GM19328 (cell line): ENCODE measurements around the gene ZG16.

Experiments used
- ATAC-seq: cut with Tn5 transposase; IDR thresholded peaks from one replicate; pipeline ENCODE4 v1.9.1; 2021; ENCODE audit warnings: mild to moderate bottlenecking, moderate library complexity; ENCODE audit not compliant: unreplicated experiment

ZG16 gene

DNA sequence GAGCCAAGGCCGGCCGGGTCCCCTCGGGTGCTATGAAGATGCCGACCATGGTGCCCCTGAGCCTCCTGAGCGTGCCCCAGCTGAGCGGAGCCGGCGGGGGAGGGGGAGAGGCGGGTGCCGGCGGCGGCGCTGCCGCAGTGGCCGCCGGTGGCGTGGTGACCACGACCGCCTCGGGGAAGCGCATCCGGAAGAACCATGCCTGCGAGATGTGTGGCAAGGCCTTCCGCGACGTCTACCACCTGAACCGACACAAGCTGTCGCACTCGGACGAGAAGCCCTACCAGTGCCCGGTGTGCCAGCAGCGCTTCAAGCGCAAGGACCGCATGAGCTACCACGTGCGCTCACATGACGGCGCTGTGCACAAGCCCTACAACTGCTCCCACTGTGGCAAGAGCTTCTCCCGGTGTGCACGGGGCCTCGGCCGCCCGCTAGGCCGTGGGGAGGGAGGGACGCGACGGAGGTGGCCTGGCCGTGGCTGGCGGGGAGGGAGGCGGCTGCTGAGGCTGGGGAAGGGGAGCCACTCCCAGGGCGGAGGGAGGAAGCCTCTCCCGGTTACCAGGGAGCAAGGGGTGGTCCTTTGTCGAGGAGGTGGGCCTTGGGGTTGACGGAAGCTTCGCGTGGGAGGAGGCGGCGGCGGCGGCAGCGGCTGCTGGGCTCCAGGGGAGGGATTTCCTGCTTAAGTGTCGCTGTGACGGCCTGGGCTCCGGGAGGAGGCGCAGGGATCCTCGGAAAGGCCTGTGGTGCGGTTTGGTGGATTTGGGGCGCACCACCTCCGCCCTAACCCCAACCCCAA lies 29.6 kb downstream of the ZG16 start:
- no peak for ATAC-seq

GRCh38 chr16:29808219-29808900 lies 30.3 kb downstream of the ZG16 start:
- ATAC-seq = no peak

GRCh38 chr16:29809031-29809747 lies 31.1 kb downstream of the ZG16 start:
- no peak for ATAC-seq

- no peak for ATAC-seq
Measured at GRCh38 chr16:29809850-29810698, 32.0 kb downstream of the ZG16 start.

- ATAC-seq = no peak
Measured at GRCh38 chr16:29810699-29811169, 32.7 kb downstream of the ZG16 start.

GRCh38 chr16:29811170-29811895 lies 33.3 kb downstream of the ZG16 start:
- no peak for ATAC-seq

- no peak for ATAC-seq
Measured at GRCh38 chr16:29811896-29812665, 34.0 kb downstream of the ZG16 start, which contains the start of gene PRRT2. Gene PRRT2 (plus strand): TSS chr16:29812193. CDS start chr16:29813055, 862 bp downstream.

GRCh38 chr16:29812754-29813643 lies 34.9 kb downstream of the ZG16 start:
- no peak for ATAC-seq

- ATAC-seq = no peak
Measured at GRCh38 chr16:29813644-29814562, 35.8 kb downstream of the ZG16 start.

- ATAC-seq = no peak
Measured at GRCh38 chr16:29814592-29814991, 36.5 kb downstream of the ZG16 start.

GRCh38 chr16:29815032-29815721 lies 37.1 kb downstream of the ZG16 start:
- ATAC-seq = no peak

GRCh38 chr16:29815793-29816693 lies 38.0 kb downstream of the ZG16 start, which contains the start of gene PAGR1:
Gene PAGR1 (plus strand): TSS chr16:29816152. CDS start chr16:29816526, 374 bp downstream.
- ATAC-seq = peak; percentile 66

DNA sequence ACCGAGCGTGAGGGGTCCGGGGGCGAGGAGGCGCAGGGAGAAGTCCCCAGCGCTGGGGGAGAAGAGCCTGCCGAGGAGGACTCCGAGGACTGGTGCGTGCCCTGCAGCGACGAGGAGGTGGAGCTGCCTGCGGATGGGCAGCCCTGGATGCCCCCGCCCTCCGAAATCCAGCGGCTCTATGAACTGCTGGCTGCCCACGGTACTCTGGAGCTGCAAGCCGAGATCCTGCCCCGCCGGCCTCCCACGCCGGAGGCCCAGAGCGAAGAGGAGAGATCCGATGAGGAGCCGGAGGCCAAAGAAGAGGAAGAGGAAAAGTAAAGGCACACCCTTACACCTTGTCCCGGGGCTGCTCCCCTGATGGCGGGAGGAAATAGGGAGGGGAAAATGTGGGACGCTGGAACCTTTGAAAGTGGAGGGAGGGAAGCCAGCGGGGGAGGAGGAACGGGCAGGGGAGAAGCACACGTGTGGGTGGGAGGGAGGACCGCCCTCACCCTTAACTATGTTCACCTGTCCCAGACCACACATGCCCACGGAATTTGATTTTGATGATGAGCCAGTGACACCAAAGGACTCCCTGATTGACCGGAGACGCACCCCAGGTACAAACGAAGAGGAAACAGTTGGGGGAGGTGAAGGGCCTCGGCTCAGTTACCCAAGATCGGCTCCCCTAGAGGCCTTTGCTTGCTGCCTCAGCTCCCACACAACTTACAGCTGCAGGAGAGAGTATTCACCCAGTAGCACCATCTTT lies 38.8 kb downstream of the ZG16 start:
- no peak for ATAC-seq

DNA sequence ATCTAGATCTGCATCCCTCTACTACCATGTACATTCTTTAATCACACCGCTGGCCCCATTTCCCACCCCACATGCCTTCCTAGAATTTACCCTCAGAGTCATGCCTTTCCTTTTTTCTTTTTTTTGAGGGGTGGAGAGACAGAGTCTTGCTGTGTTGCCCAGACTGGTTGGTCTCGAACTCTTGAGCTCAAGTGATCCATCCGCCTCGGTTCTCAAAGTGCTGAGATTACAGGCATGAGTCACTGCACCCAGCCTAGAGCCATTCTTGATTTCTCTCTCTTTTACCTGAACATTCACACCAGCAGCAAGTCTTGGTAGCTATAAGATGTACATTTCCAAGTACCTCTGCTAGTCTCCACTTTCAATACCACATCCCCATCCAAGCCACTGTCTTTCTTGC lies 40.0 kb downstream of the ZG16 start:
- no peak for ATAC-seq

DNA sequence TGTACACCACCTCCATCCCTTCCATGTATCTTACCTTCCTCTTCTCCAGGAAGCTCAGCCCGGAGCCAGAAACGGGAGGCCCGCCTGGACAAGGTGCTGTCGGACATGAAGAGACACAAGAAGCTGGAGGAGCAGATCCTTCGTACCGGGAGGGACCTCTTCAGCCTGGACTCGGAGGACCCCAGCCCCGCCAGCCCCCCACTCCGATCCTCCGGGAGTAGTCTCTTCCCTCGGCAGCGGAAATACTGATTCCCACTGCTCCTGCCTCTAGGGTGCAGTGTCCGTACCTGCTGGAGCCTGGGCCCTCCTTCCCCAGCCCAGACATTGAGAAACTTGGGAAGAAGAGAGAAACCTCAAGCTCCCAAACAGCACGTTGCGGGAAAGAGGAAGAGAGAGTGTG lies 41.5 kb downstream of the ZG16 start:
- no peak for ATAC-seq
